GM12878 (cell line): ENCODE data around the gene KCNA4.

Source experiments
- EZH2 ChIP-seq: IDR thresholded peaks from 2 replicates; pipeline ENCODE4 v1.6.1; 2012; ENCODE audit warnings: low read depth, mild to moderate bottlenecking, control low read depth, inconsistent platforms, low read length, borderline replicate concordance; ENCODE audit not compliant: control insufficient read depth
- TF ChIP-seq, protein P1 (sequence below): fragments of 450-650 bp; IDR thresholded peaks from 2 replicates; pipeline ENCODE4 v1.6.1; 2016; ENCODE audit warnings: mild to moderate bottlenecking, moderate library complexity, borderline replicate concordance
- TF ChIP-seq, protein P2 (sequence below), 3 experiments: IDR thresholded peaks in 2 of 3; conservative IDR thresholded peaks in 1 of 3; 2 replicates each; pipeline ENCODE4 v1.5.1; 2011; ENCODE audit warnings: low read depth in 3 of 3, low read length in 3 of 3, mild to moderate bottlenecking in 3 of 3, control low read depth in 2 of 3, moderate library complexity in 2 of 3, inconsistent platforms in 1 of 3, mixed read lengths in 1 of 3; ENCODE audit not compliant: control insufficient read depth in 2 of 3, insufficient read depth in 1 of 3; ENCODE audit errors: extremely low read depth in 1 of 3

DNA sequence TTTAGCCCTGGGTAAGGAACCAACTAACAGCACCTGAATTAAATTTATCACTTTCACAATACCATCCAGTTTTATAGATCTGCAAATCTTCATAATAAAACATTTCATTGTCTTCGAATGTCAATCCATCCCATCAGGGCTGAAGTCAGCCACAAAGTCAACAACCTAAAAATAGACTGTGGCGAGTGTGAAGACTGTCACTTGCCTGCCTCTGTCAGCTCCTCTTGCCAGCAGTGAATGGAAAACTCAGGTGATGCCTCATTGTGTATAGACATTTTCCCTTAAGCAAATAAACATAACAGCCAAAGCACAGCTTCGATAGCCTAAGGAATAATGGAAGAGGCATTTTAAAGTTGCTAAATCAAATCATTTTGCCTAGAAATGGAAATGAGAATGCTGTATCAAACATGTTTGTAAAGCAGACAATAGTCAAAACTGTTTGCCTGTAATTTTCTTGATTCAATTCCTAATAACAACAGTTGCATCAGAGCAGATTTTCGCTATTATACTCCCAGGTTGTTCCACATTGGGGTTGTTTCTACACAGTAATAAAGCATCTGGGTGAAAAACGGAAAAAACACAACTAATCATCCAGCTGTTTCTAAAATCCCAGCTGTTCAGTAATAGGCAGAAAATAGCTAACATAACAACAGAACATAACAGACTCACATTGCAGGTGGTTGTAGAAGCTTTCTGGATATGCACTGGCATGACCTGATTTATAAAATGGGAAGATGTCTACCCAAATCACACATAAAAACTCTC, 15.7 kb downstream of the KCNA4 start:
- TF ChIP-seq, protein P1, sequence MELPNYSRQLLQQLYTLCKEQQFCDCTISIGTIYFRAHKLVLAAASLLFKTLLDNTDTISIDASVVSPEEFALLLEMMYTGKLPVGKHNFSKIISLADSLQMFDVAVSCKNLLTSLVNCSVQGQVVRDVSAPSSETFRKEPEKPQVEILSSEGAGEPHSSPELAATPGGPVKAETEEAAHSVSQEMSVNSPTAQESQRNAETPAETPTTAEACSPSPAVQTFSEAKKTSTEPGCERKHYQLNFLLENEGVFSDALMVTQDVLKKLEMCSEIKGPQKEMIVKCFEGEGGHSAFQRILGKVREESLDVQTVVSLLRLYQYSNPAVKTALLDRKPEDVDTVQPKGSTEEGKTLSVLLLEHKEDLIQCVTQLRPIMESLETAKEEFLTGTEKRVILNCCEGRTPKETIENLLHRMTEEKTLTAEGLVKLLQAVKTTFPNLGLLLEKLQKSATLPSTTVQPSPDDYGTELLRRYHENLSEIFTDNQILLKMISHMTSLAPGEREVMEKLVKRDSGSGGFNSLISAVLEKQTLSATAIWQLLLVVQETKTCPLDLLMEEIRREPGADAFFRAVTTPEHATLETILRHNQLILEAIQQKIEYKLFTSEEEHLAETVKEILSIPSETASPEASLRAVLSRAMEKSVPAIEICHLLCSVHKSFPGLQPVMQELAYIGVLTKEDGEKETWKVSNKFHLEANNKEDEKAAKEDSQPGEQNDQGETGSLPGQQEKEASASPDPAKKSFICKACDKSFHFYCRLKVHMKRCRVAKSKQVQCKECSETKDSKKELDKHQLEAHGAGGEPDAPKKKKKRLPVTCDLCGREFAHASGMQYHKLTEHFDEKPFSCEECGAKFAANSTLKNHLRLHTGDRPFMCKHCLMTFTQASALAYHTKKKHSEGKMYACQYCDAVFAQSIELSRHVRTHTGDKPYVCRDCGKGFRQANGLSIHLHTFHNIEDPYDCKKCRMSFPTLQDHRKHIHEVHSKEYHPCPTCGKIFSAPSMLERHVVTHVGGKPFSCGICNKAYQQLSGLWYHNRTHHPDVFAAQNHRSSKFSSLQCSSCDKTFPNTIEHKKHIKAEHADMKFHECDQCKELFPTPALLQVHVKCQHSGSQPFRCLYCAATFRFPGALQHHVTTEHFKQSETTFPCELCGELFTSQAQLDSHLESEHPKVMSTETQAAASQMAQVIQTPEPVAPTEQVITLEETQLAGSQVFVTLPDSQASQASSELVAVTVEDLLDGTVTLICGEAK, result no peak
- TF ChIP-seq, protein P2, sequence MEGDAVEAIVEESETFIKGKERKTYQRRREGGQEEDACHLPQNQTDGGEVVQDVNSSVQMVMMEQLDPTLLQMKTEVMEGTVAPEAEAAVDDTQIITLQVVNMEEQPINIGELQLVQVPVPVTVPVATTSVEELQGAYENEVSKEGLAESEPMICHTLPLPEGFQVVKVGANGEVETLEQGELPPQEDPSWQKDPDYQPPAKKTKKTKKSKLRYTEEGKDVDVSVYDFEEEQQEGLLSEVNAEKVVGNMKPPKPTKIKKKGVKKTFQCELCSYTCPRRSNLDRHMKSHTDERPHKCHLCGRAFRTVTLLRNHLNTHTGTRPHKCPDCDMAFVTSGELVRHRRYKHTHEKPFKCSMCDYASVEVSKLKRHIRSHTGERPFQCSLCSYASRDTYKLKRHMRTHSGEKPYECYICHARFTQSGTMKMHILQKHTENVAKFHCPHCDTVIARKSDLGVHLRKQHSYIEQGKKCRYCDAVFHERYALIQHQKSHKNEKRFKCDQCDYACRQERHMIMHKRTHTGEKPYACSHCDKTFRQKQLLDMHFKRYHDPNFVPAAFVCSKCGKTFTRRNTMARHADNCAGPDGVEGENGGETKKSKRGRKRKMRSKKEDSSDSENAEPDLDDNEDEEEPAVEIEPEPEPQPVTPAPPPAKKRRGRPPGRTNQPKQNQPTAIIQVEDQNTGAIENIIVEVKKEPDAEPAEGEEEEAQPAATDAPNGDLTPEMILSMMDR (IDR thresholded peaks at IDR 0.05 in 2 of 3, conservative IDR thresholded peaks at IDR 0.05 in 1 of 3; ENCODE audit: control insufficient read depth in 2 of 3, extremely low read depth in 1 of 3, insufficient read depth in 1 of 3, low read depth in 3 of 3, low read length in 3 of 3), result no peak
- TF ChIP-seq EZH2, result no peak
